ENCODE measurements around the gene DNAH7.
A peak's percentile ranks its signal among the peaks of the same experiment; 100 is the strongest.
"Not testable (repeated sequence)": the region's sequence is repeated elsewhere in the genome, so short reads cannot be mapped to it uniquely, and the experiment has no call there.

Gene DNAH7

GRCh38 chr2:195959341-195959740, 109.3 kb downstream of the DNAH7 start:
- no peak for DNase-seq

GRCh38 chr2:195956725-195957124, 111.9 kb downstream of the DNAH7 start:
- DNase-seq = no peak

- DNase-seq = no peak
These were observed 123.6 kb downstream of the DNAH7 start for GRCh38 chr2:195945056-195945455.

- DNase-seq = no peak
These were observed 131.5 kb downstream of the DNAH7 start for GRCh38 chr2:195937176-195937575.

DNA sequence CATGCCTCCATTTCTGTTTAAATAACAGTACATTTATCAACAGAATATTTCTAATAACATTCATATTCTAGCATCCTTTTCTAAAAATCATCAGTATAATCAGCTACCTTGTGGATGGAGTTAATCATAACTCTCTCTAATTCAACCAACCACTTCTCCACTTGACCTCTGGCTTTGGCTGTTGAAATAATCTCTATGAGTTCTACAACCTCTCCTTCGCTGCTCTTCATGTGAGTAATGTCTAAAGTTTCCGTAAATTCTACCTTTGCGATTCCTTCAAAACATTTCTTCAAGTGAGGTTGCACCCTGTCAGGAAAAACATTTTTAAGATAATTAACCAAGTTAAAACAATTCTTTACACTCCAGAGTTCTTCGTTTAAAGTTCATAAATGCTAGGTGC, 134.2 kb downstream of the DNAH7 start:
- DNase-seq = no peak

GRCh38 chr2:195929531-195929930, 139.1 kb downstream of the DNAH7 start:
- DNase-seq = no peak

DNA sequence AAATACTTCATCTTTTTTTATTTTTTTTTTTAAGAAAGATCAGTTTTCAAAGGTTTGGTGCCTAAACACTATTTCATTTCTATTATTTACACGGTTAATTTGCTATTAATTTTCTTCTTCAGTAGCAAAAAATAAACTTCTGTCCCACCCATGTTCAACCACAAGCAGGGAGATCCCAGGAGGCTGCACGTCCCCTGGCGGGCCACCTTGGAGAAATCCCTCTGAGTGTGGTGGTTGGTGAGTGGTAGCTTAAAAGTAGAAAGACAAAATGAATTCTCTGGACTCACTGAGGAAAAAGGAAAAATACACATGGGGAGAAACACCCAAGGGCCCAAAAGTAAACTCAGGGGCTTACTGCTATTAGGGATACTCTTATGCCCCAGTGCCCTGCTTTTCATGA, 143.5 kb downstream of the DNAH7 start:
- no peak for DNase-seq

GRCh38 chr2:195923889-195924288, 144.7 kb downstream of the DNAH7 start:
- DNase-seq = no peak

DNA sequence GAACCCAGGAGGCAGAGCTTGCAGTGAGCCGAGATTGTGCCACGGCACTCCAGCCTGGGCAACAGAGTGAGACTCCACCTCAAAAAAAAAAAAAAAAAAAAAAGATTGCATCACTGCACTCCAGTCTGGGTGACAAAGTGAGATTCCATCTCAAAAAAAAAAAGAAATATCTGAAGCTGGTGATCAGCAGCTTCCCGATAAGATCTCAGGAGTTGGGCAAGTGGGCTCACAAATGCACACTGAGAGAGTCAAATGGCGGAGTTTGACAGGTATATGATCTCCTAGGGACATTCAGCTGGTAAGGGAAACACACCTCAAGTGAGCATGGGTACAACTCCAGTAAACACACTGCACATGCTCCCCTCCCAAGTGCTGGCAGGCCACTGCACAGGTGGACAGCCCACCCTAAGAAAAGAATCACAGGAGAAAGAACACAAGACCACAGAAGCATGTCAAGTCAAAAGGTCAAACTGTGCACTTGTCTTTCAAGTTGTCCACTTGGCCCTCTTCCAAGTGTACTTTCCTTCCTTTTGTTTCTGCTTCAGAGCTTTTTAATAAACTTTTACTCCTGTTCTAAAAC, 151.5 kb downstream of the DNAH7 start:
- not testable (repeated sequence) for DNase-seq

GRCh38 chr2:195912079-195912478, 156.6 kb downstream of the DNAH7 start:
- DNase-seq = no peak

GRCh38 chr2:195910570-195910969, 158.1 kb downstream of the DNAH7 start:
- no peak for DNase-seq

DNA sequence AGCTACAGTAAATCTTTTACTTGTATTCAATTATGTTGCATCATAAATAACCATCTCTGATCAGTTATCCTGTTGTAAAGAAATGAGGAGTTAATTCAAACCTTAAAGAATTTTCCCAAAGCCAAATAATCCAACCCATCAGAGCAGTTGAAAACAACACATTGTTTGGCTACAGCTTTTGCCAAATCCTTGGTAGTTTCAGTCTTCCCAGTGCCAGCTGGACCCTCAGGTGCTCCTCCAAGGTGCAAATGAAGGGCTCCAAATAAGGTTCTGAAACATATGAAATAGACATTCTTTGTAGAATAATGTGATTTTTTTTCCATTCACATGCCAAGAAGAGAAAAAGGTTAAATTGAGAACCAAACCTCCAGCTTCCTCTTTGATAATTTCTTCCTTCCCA, 158.7 kb downstream of the DNAH7 start:
- DNase-seq = no peak

DNA sequence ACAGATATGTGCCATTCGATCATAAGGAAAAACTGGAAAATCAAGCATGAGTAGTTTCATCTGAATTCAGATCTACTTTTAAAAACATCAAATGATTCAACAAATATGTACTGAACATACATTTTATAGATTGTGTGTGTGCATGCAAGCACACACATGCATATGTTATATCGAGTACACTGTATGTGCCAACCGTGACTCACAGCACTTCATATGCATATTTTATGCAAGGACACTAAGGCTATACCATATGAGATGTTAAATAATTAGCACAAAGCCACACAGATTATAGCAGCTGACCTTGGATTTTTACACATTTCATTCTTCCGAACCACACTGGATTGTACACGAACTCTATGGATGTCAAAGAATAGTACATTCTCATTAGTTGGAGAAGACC, 161.2 kb downstream of the DNAH7 start:
- DNase-seq = no peak

GRCh38 chr2:195903956-195904355, 164.7 kb downstream of the DNAH7 start:
- no peak for DNase-seq

GRCh38 chr2:195902857-195903256, 165.8 kb downstream of the DNAH7 start:
- no peak for DNase-seq

- no peak for DNase-seq
These were observed 169.4 kb downstream of the DNAH7 start for GRCh38 chr2:195899226-195899625.

GRCh38 chr2:195898505-195899191, 170.0 kb downstream of the DNAH7 start:
- peak; percentile 43 for DNase-seq

- no peak for DNase-seq
These were observed 177.6 kb downstream of the DNAH7 start for GRCh38 chr2:195891081-195891480.

DNA sequence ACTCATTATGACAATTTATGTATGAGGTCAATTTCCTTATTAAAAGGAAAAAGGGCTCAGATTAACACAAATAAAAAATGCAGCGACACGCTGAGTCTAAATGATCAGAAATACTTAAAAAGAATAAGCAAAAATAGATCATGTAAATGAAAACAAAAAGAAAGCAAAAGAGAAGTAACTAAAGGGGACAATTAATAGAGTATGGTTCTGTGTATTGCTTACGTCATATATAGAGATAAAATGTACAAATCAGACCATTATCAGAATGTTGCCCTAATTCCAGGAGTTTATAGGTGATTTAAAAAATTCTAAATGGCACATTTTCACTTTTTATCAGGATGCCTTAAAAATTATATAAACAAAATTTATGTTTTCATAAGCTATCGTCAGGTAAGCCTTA, 189.5 kb downstream of the DNAH7 start:
- DNase-seq = no peak

- no peak for DNase-seq
These were observed 197.3 kb downstream of the DNAH7 start for GRCh38 chr2:195871326-195871725.

DNA sequence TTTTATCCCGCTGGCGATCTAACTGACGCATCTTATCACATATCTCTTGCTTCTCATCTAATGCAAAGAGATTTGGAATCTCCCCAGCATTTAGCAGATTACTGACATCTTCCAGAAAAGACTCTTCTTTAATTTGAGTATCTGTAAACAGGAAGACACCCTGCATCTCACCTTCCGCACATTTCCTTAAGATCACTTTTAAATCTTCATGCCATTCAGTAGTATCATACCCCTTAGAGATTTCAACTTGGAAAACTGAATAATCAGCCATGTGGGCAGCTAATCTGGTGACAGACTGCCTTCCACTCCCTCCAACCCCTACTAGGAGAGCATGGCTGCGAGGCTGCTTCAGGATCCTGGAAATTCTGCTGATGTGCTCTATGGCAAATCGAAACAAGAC, 204.3 kb downstream of the DNAH7 start:
- DNase-seq = no peak

DNA sequence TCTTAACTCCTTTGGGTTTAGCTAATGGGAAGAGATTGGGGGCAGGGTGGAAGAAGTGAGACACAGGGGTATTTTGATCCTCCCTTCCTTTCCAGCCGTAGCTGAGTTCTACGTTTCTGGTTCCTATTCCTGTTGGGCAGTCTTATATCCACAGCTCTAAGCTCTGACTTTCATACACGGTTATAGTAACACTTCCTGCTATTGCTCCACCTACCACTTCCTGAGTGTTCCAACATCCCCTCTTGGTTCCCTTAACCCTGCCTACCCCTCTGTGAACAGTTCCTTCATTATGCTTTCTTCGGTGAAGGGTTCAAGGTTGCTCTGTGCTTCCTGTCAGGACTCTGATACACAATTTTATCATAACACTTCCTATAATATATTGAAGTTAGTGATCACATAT, 205.1 kb downstream of the DNAH7 start:
- no peak for DNase-seq

GRCh38 chr2:195863121-195863520, 205.5 kb downstream of the DNAH7 start:
- DNase-seq = no peak

GRCh38 chr2:195861821-195862220, 206.8 kb downstream of the DNAH7 start:
- DNase-seq = no peak

- DNase-seq = no peak
These were observed 209.1 kb downstream of the DNAH7 start for GRCh38 chr2:195859513-195859912.
